ENCODE measurements around the gene SLC25A21.

DNA sequence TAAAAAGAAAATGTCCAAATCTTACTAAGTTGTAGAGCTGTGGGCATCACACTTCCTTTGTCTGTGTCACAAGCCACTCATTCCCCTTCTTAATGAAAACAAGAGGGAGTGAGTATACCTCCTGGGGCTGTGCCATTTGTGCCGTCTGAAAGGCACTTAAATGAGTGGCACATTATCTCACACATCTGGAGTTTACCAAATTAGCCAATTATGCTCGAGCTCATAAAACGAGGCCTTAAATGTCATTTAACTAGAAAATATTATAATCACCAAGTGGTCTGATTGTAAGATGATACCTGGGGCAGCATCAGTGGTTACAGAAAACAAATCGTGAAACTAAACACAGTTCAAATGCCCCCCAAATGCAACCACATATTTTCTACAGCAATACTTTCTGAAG is 364.7 kb downstream of the SLC25A21 start:
- TF ChIP-seq, protein P1, sequence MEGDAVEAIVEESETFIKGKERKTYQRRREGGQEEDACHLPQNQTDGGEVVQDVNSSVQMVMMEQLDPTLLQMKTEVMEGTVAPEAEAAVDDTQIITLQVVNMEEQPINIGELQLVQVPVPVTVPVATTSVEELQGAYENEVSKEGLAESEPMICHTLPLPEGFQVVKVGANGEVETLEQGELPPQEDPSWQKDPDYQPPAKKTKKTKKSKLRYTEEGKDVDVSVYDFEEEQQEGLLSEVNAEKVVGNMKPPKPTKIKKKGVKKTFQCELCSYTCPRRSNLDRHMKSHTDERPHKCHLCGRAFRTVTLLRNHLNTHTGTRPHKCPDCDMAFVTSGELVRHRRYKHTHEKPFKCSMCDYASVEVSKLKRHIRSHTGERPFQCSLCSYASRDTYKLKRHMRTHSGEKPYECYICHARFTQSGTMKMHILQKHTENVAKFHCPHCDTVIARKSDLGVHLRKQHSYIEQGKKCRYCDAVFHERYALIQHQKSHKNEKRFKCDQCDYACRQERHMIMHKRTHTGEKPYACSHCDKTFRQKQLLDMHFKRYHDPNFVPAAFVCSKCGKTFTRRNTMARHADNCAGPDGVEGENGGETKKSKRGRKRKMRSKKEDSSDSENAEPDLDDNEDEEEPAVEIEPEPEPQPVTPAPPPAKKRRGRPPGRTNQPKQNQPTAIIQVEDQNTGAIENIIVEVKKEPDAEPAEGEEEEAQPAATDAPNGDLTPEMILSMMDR (IDR thresholded peaks at IDR 0.05; ENCODE audit: low read length), result no peak
- no peak for TF ChIP-seq EZH2phosphoT487 (IDR thresholded peaks at IDR 0.05; ENCODE audit: low read length)

Data from MM.1S (cell line).